ENCODE results near the gene THSD4. TPM values are rescaled to one million over a fixed set of nuclear protein-coding genes. Genes with fewer than 3 reads are reported as not detected.

The THSD4 gene
- total and polyA plus RNA-seq, 2 of the 4 experiments (the other 2 are of a cell fraction) = 25.5 to 31.1 TPM

DNA sequence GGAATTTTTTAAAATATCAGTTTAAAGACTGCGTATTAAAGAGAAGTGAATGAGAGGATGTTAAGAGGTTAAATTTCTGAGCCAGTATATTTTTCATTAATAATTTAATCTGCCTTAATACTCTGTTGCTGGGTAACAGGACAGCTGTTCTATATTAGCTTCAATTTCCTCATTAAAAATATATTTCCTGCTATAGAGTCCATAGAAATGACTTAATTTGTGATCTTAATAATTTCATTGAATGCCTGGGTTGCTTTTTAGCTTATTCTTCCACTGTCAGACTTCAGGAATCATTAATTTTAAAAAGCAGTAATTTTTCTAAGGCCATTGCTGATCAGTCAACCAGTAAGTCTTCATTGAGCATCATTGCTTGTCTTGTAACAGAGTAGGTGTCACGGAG is 129.0 kb downstream of the THSD4 start:
- TF ChIP-seq RFX5 (IDR thresholded peaks at IDR 0.05; ENCODE audit: low read depth, low read length) = no peak
- TF ChIP-seq RCOR1 (IDR thresholded peaks at IDR 0.05; ENCODE audit: insufficient replicate concordance, low read length) = no peak
- 100% methylated on average over 1 of the region's 2 CpGs for WGBS, 2 experiments (ENCODE audit: extremely low coverage in 2 of 2, insufficient read length in 1 of 2)

More for the DNA sequence above, 129.0 kb downstream of the THSD4 start:
- DNase-seq (no peak), ATAC-seq (ENCODE audit: low read depth) (no peak)
- Histone ChIP-seq H4K8ac (ENCODE audit: low read depth in 2 of 2, low read length in 2 of 2) (no peak overlapping the region), H4K5ac (ENCODE audit: low read depth, low read length) (no peak overlapping the region; the same call in 1 of the 2 replicates), H3K4me2 (ENCODE audit: low read depth, low read length) (no peak overlapping the region), H3K4me3 (ENCODE audit: insufficient read depth, low read depth, low read length) (no peak overlapping the region), H2AK9ac (replicated peaks; ENCODE audit: low read depth, low read length, poor library complexity) (no peak overlapping the region), H2BK20ac (ENCODE audit: low read depth, low read length) (no peak overlapping the region), H3K9me1 (ENCODE audit: insufficient read depth, low read length) (peaks cover 5% of the 10 kb centered on the region), H3K79me1 (ENCODE audit: low read depth in 1 of 2, low read length in 2 of 2) (peaks cover 6 to 8% of the 10 kb centered on the region in 2 experiments; a peak in 2 of 4 replicates), H3K23ac (ENCODE audit: low read depth, low read length) (no peak overlapping the region), H3K4me1 (ENCODE audit: control insufficient read depth, insufficient read depth, low read length) (peaks cover 8% of the 10 kb centered on the region), H3K9ac (ENCODE audit: low read depth, low read length) (no peak overlapping the region), H3K56ac (ENCODE audit: extremely low read depth, insufficient read depth, low read length) (no peak overlapping the region), H3K27ac (ENCODE audit: insufficient read depth, low read length) (no peak overlapping the region), H2BK15ac (ENCODE audit: low read depth, low read length) (no peak overlapping the region), H4K91ac (ENCODE audit: insufficient read depth, low read depth, low read length) (no peak overlapping the region), H3K14ac (replicated peaks; ENCODE audit: low read depth, low read length) (no peak overlapping the region), H3K4ac (ENCODE audit: low read depth, low read length) (no peak overlapping the region), H3K18ac (ENCODE audit: low read depth, low read length) (no peak overlapping the region), H2AFZ (replicated peaks; ENCODE audit: low read length, poor library complexity) (no peak overlapping the region), H3K9me3 (ENCODE audit: control insufficient read depth, insufficient read depth, low read length) (no peaks in the 10 kb centered on the region), H2BK5ac (ENCODE audit: low read depth, low read length, poor library complexity, severe bottlenecking) (no peak overlapping the region), H3K27me3 (ENCODE audit: control insufficient read depth, insufficient read depth, low read length) (no peaks in the 10 kb centered on the region), H2BK120ac (ENCODE audit: low read depth, low read length) (no peak overlapping the region), H2AK5ac (ENCODE audit: low read depth, low read length) (no peak overlapping the region), H3K36me3 (ENCODE audit: control insufficient read depth, insufficient read depth, low read length) (peaks cover 18% of the 10 kb centered on the region), H4K20me1 (ENCODE audit: insufficient read depth, low read length) (no peaks in the 10 kb centered on the region)
- no TSS peak for BruUV-seq (replicated peaks)
- ChIA-PET POLR2A (ENCODE audit: unreplicated experiment) (no interaction called here), CTCF (no interaction called here)
- dilution Hi-C loops (cut with HindIII; ENCODE audit: low sequenced_read_pairs, unreplicated experiment) (no loop called here), in situ Hi-C loops (cut with MboI; ENCODE audit: low sequenced_read_pairs) (no loop called here), intact Hi-C loops (cut with micrococcal nuclease) (no loop called here)

All from IMR-90 (cell line).